Thyroid gland (tissue), 4 donors: ENCODE results near the gene GSTT2. TPM values are rescaled to one million over a fixed set of nuclear protein-coding genes. Genes with fewer than 3 reads are reported as not detected.
A peak's percentile ranks its signal among the peaks of the same experiment; 100 is the strongest.
"Not testable (repeated sequence)": the region's sequence is repeated elsewhere in the genome, so short reads cannot be mapped to it uniquely, and the experiment has no call there.

Experiments
- DNase-seq, 2 donors: peaks; one replicate each; pipeline ENCODE4 v3.0.0-alpha.2; 2019
- H3K27ac ChIP-seq, 3 donors: fragments of 200-600 bp; sonication (generic); 1 replicate in 2 of 3; 2 replicates in 1 of 3; pipeline ENCODE4 v1.5.1; 2016 to 2019; ENCODE audit warnings: mild to moderate bottlenecking in 1 of 3, moderate library complexity in 1 of 3
- H3K27me3 ChIP-seq: fragments of 200-600 bp; sonication (generic); one replicate; pipeline ENCODE4 v1.5.1; 2019
- H3K36me3 ChIP-seq, 2 donors: fragments of 200-600 bp; sonication (generic); one replicate each; pipeline ENCODE4 v1.5.1; 2016 to 2019
- H3K4me1 ChIP-seq, 2 donors: fragments of 200-600 bp; sonication (generic); one replicate each; pipeline ENCODE4 v1.5.1; 2017 to 2019
- H3K4me3 ChIP-seq, 3 donors: fragments of 200-600 bp; sonication (generic); replicated peaks in 1 of 3; 1 replicate in 2 of 3; 2 replicates in 1 of 3; pipeline ENCODE4 v1.5.1; 2016; ENCODE audit warnings: mild to moderate bottlenecking in 1 of 3
- H3K9me3 ChIP-seq: fragments of 200-600 bp; sonication (generic); one replicate; pipeline ENCODE4 v1.5.1; 2017
- POLR2A ChIP-seq, 2 donors: fragments of 450-650 bp; IDR thresholded peaks; one replicate each; pipeline ENCODE4 v1.6.1; 2017; ENCODE audit warnings: antibody characterized with exemption in 2 of 2, mild to moderate bottlenecking in 2 of 2, moderate library complexity in 1 of 2
- WGBS, 2 donors: methylation state at CpG; one replicate each; pipeline ENCODE4 v1.1.5; 2017; 5-methylcytosine and 5-hydroxymethylcytosine counted together
- intact Hi-C: fragments of 100-400 bp; cut with DNase I; formaldehyde crosslinking; loops from one replicate; pipeline ENCODE4 v1.15.1; 2023
- total RNA-seq, 4 donors: library from RNA; depleted of rRNA; stranded (reverse); fragments of >200 nt; gene quantifications; one replicate each; pipeline ENCODE4 v1.2.3, GENCODE V29; 2016
- TF ChIP-seq, protein P1 (sequence below), 6 experiments: fragments of 200-600 bp in 3 of 6; fragments of 450-650 bp in 3 of 6; sonication (generic) in 3 of 6; IDR thresholded peaks; one replicate each; pipeline ENCODE4 v1.5.1; 2016 to 2019; ENCODE audit warnings: antibody characterized with exemption in 6 of 6, mild to moderate bottlenecking in 2 of 6, inconsistent platforms in 1 of 6, moderate library complexity in 1 of 6

GSTT2 gene
- total RNA-seq, 4 donors from 2014 or later, result 0.40 to 1.9 TPM; not detected in 2

DNA sequence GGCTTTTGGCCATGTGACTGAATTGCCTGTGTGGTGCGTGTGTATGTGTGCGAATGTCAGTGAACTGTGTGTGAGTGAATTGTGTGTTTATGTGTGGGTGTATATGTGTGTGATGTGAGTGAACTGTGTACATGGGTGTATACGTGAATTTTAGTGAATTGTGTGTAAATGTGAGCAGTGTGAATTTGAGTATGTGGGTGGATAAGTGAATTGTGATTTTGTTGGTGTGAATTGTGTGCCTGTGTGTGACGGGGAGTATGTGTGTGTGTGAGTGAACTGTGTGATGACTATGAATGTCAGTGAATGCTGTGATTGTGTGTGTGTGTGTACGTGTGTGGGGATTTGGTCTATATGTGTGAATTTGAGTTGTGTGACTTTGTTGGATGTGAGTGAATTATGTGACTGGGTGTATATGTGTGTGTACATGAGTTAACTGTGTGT is 9.7 kb upstream of the GSTT2 start:
- Histone ChIP-seq H3K9me3 (no peaks in the 10 kb centered on the region), H3K4me1 (no peaks in the 10 kb centered on the region), H3K36me3 (peaks cover 8 to 16% of the 10 kb centered on the region in 2 donors), H3K27me3 (no peaks in the 10 kb centered on the region), H3K27ac (no peak overlapping the region), H3K4me3 (no peak overlapping the region)
- TF ChIP-seq, protein P1, sequence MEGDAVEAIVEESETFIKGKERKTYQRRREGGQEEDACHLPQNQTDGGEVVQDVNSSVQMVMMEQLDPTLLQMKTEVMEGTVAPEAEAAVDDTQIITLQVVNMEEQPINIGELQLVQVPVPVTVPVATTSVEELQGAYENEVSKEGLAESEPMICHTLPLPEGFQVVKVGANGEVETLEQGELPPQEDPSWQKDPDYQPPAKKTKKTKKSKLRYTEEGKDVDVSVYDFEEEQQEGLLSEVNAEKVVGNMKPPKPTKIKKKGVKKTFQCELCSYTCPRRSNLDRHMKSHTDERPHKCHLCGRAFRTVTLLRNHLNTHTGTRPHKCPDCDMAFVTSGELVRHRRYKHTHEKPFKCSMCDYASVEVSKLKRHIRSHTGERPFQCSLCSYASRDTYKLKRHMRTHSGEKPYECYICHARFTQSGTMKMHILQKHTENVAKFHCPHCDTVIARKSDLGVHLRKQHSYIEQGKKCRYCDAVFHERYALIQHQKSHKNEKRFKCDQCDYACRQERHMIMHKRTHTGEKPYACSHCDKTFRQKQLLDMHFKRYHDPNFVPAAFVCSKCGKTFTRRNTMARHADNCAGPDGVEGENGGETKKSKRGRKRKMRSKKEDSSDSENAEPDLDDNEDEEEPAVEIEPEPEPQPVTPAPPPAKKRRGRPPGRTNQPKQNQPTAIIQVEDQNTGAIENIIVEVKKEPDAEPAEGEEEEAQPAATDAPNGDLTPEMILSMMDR (IDR thresholded peaks at IDR 0.05), result no peak
- no peak for TF ChIP-seq POLR2A (IDR thresholded peaks at IDR 0.05)
- intact Hi-C loops, result loop anchor here (5.0 kb wide), 1 partner anchor 43 kb away; no protein-coding TSS in a partner anchor
- WGBS, 2 donors, result 87 to 88% methylated on average over 5 of the region's 5 CpGs
- DNase-seq, result no peak

DNA sequence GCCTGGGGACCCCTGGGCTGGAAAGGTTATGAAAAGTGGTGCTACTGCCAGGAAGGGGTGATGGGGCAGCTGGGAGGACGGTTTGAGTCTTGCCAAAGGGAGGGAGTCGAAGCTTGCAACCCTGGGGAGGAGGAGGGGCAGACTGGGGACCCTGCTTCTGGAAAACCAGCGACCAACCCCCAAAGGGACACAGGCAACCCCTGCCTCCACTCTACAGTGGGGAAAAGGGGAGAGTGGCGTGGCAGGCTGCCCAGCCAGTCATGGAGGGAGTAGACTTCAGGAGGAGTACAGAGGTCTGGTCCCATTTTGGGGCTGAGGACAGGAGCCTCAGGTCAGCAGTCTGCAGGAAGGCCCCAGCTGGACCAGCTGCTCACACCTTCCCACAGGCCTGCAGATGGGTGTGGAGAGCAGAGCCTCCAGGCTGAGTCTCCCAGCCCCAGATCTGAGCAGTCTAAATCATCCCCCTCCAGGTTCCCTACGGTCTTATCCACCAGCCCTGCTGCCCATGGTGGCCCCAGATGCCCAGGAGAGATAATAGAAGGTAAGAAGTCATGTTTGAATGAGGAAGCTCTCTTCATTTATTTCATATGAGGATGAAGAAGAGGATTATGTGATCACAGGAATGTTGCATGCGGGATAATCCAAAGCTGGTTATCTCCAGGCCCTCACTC is 9.0 kb upstream of the GSTT2 start:
- H3K27me3 ChIP-seq, result no peaks in the 10 kb centered on the region
- no peak overlapping the region for H3K4me3 ChIP-seq
- H3K36me3 ChIP-seq, result peaks cover 8 to 16% of the 10 kb centered on the region in 2 donors
- DNase-seq, result no peak
- no peak for TF ChIP-seq POLR2A (IDR thresholded peaks at IDR 0.05)
- TF ChIP-seq, protein P1 (IDR thresholded peaks at IDR 0.05), result no peak
- intact Hi-C loops, result loop anchor here (5.0 kb wide), 1 partner anchor 44 kb away; no protein-coding TSS in a partner anchor
- H3K9me3 ChIP-seq, result no peaks in the 10 kb centered on the region
- 77 to 88% methylated on average over 6 of the region's 6 CpGs for WGBS, 2 donors
- no peaks in the 10 kb centered on the region for H3K4me1 ChIP-seq
- H3K27ac ChIP-seq, result no peak overlapping the region

DNA sequence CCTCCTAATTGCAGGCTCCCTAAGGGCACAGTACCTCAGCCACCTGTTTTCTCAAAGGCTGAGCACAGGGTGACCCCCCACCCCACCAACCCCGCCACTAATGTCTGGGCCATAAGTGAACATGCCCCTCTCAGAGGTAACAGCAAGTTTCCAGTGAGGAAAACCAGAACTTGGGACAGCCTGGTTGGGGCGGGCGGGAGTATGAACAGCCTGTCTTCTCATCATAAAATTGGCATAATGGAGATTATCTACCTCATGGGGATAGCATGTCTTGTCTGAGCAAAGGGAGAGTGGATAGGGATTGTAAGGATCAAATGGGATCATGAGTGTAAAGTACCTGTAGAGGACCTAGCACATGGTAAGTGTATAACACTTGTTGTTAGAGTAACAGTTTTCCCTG is 8.0 kb upstream of the GSTT2 start:
- H3K9me3 ChIP-seq, H3K27me3 ChIP-seq, H3K4me3 ChIP-seq, H3K4me1 ChIP-seq, H3K27ac ChIP-seq, DNase-seq: not testable (repeated sequence)
- WGBS, 2 donors, result 94 to 97% methylated on average over 3 of the region's 3 CpGs
- intact Hi-C loops, result loop anchor here (5.0 kb wide), 1 partner anchor 45 kb away; no protein-coding TSS in a partner anchor
- H3K36me3 ChIP-seq, result peaks cover 8 to 16% of the 10 kb centered on the region in 2 donors

DNA sequence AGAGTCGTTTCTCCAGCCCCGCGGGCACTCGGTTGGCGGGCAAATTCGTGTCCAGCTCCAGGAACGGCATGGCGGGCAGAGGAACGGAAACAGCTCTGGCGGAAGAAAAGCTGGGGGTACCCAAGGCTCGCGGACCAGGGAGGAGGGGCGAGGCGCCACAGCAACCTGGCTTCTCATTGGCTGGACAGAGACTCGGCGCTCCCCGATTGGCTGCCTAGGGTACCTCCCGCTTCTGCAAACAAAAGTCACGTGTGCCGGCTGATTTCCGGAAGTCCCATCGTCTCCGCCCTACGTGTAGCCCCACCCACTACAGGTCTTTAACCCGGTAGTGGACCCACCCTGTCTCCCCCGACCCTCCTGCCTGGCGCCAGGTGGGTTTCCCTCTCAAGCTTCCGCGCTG is 5.6 kb upstream of the GSTT2 start, which contains the start of gene DDT:
Gene DDT, minus strand, starts transcription at position 97 of the 400 bp plus-strand sequence. Its CDS starts 27 bp downstream, at position 70.
- H3K27me3 ChIP-seq, H3K27ac ChIP-seq, H3K4me3 ChIP-seq, H3K9me3 ChIP-seq, H3K4me1 ChIP-seq, DNase-seq: not testable (repeated sequence)
- H3K36me3 ChIP-seq, result peaks cover 8 to 16% of the 10 kb centered on the region in 2 donors
- intact Hi-C loops, result loop anchor here (5.0 kb wide), 1 partner anchor 47 kb away; no protein-coding TSS in a partner anchor
- no CpG with 5 or more reads among the region's 29 CpGs for WGBS, 2 donors

DNA sequence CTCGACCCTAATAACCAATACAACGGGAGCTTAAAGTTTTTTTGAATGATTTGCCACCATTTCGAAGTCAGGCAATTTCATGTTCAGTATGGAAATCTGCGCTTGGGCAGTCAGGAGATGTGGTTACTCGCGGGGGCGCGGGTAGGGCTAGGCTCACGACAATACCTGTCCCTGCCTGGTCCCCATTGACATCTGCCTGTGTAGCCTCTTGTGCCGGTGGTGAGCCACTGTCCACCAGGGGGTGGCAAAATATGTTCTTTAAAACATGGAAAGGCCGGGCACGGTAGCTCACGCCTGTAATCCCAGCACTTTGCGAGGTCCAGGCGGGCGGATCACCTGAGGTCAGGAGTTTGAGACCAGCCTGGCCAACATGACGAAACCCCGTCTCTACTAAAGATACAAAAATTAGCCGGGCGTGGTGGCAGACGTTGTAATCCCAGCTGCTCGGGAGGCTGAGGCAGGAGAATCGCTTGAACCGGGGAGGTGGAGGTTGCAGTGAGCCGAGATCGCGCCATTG is 5.0 kb upstream of the GSTT2 start:
- peak in 1 of 2 donors; percentile 38 for DNase-seq
- H3K4me3 ChIP-seq, H3K4me1 ChIP-seq, H3K9me3 ChIP-seq, H3K27ac ChIP-seq, H3K27me3 ChIP-seq: not testable (repeated sequence)
- intact Hi-C loops, result loop anchor here (5.0 kb wide), 1 partner anchor 48 kb away; no protein-coding TSS in a partner anchor
- WGBS, 2 donors, result no CpG with 5 or more reads among the region's 27 CpGs
- peaks cover 8 to 16% of the 10 kb centered on the region in 2 donors for H3K36me3 ChIP-seq

DNA sequence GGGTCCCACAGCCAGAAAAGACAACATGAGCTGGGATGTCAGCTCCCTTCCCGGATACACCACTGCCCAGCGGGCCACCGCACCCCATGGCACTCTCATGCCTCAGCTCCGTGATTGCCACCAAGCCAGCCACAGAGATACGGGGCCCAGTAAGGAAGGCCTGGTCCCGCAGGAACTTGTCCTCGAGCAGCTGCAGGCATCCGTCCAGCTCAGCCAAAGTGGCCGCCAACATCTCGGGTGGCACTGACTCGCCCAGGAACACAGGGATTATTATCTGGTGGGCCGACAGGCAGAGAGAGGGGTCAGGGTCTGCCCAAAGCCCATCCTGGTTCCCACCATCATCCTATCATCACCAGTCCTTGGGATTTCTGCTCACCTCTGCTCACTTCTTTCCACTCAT is 2.6 kb upstream of the GSTT2 start:
- H3K9me3 ChIP-seq, H3K27me3 ChIP-seq, DNase-seq, H3K36me3 ChIP-seq, H3K27ac ChIP-seq, intact Hi-C loops, H3K4me3 ChIP-seq, H3K4me1 ChIP-seq: not testable (repeated sequence)
- WGBS, 2 donors, result no CpG with 5 or more reads among the region's 12 CpGs

DNA sequence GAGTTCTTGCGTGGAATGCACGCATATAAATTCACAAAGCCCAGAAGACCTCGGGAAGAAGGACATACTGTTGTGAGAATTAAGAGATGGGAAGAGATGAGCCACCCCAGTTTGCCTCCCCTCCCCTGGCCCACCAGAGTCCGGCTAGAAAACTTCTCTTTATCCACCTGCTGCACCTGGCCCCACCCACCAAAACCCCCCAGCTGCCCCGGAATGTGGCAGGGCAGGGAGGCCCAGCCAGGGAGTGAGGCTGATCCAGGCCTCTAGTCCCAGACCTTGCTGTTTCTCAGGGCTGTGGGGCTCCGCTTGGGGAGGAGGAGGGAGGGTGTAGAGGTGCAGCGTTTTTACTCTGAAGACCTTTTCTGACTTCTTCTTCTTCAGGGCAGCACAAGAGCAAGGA is 633 bp downstream of the GSTT2 start:
- DNase-seq, H3K27me3 ChIP-seq, intact Hi-C loops, H3K4me1 ChIP-seq, H3K4me3 ChIP-seq, H3K27ac ChIP-seq, H3K9me3 ChIP-seq, H3K36me3 ChIP-seq: not testable (repeated sequence)
- 72% methylated on average over 3 of the region's 7 CpGs; no CpG with 5 or more reads in 1 of the 2 donors for WGBS, 2 donors
